CD8-positive, alpha-beta memory T cell (primary cell): Measurements from ENCODE around the gene TNP2. TPM values are rescaled to one million over a fixed set of nuclear protein-coding genes. Genes with fewer than 3 reads are reported as not detected.
A peak's percentile ranks its signal among the peaks of the same experiment; 100 is the strongest.

Experiments
- CTCF ChIA-PET: fragments of 350-600 bp; sonication (Branson Sonifier 250); formaldehyde crosslinking; loops from one replicate; lab custom pipeline; 2021; ENCODE audit warnings: antibody characterized with exemption; lab: Charles Lee
- POLR2A ChIA-PET: fragments of 350-600 bp; sonication (Branson Sonifier 250); formaldehyde crosslinking; loops from one replicate; lab custom pipeline; 2021; ENCODE audit warnings: antibody characterized with exemption; lab: Charles Lee
- DNase-seq, 5 donors: peaks; one replicate each; pipeline versions ENCODE4 v3.0.0 to v3.0.0-alpha.2; 2020 to 2022; ENCODE audit warnings: mixed read lengths in 1 of 5
- H3K27ac ChIP-seq: one replicate; pipeline ENCODE4 v1.7.0; 2013; ENCODE audit warnings: low read depth, mild to moderate bottlenecking, low read length, moderate library complexity
- H3K27me3 ChIP-seq: 2 replicates; pipeline ENCODE4 v1.7.0; 2013; ENCODE audit warnings: low read length, mild to moderate bottlenecking; ENCODE audit not compliant: insufficient read depth, poor library complexity, severe bottlenecking
- H3K36me3 ChIP-seq: 2 replicates; pipeline ENCODE4 v1.7.0; 2013; ENCODE audit warnings: mild to moderate bottlenecking, low read length, moderate library complexity; ENCODE audit not compliant: insufficient read depth
- H3K4me1 ChIP-seq: 2 replicates; pipeline ENCODE4 v1.7.0; 2013; ENCODE audit warnings: mild to moderate bottlenecking, low read length, moderate library complexity; ENCODE audit not compliant: insufficient read depth
- H3K4me3 ChIP-seq: 2 replicates; pipeline ENCODE4 v1.7.0; 2013; ENCODE audit warnings: mild to moderate bottlenecking, low read length
- H3K9me3 ChIP-seq: 2 replicates; pipeline ENCODE4 v1.7.0; 2013; ENCODE audit warnings: mild to moderate bottlenecking, low read length
- H3K27ac Mint-ChIP-seq, 8 donors: one replicate each; pipeline ENCODE4 v1.8.0; 2020 to 2021; ENCODE audit warnings: mixed read lengths in 8 of 8, mild to moderate bottlenecking in 6 of 8, inconsistent platforms in 3 of 8, moderate library complexity in 3 of 8
- H3K27me3 Mint-ChIP-seq, 2 donors: one replicate each; pipeline ENCODE4 v1.8.0; 2020 to 2021; ENCODE audit warnings: mixed read lengths in 2 of 2, mild to moderate bottlenecking in 1 of 2, moderate library complexity in 1 of 2
- H3K36me3 Mint-ChIP-seq, 3 donors: one replicate each; pipeline ENCODE4 v1.8.0; 2020 to 2021; ENCODE audit warnings: mixed read lengths in 3 of 3, inconsistent platforms in 1 of 3, mild to moderate bottlenecking in 1 of 3
- H3K4me1 Mint-ChIP-seq, 3 donors: one replicate each; pipeline ENCODE4 v1.8.0; 2020 to 2021; ENCODE audit warnings: mixed read lengths in 3 of 3, inconsistent platforms in 1 of 3, mild to moderate bottlenecking in 1 of 3
- H3K4me3 Mint-ChIP-seq, 7 donors: one replicate each; pipeline ENCODE4 v1.8.0; 2020 to 2021; ENCODE audit warnings: mixed read lengths in 7 of 7, mild to moderate bottlenecking in 6 of 7, moderate library complexity in 4 of 7, inconsistent platforms in 2 of 7
- H3K9me3 Mint-ChIP-seq, 5 donors: one replicate each; pipeline ENCODE4 v1.8.0; 2020 to 2022; ENCODE audit warnings: mixed read lengths in 5 of 5, mild to moderate bottlenecking in 3 of 5, moderate library complexity in 2 of 5, inconsistent platforms in 1 of 5
- polyA plus RNA-seq: library from polyadenylated mRNA; unstranded; fragments of 300-500 nt; fragmentation: Illumina TruSeq; gene quantifications from one replicate; pipeline ENCODE4 v1.2.3, GENCODE V29; 2021
- total RNA-seq, 2 experiments: library from RNA; stranded (reverse); gene quantifications; one replicate each; pipeline ENCODE4 v1.2.3, GENCODE V29; 2021

TNP2 gene
- total and polyA plus RNA-seq, 3 experiments from 2014 or later = not detected

GRCh38 chr16:11231367-11231970 is 37.7 kb downstream of the TNP2 start:
- DNase-seq = no peak
- Mint-ChIP-seq H3K4me1 (peaks cover 47 to 68% (median 66%) of the 10 kb centered on the region in 3 donors), H3K4me3 (peak overlapping the region in 5 of 7 donors; percentile 14 to 27 (median 26)), H3K36me3 (no peaks in the 10 kb centered on the region), H3K9me3 (peaks cover 0 to 1% (median 0%) of the 10 kb centered on the region in 5 donors), H3K27me3 (peaks cover 0 to 2% of the 10 kb centered on the region in 2 donors), H3K27ac (peak overlapping the region; percentile 47 to 97 (median 80))
- ChIA-PET POLR2A (interaction anchor here (0.9 kb wide), 1 partner anchor 23 kb away, joined by 3 read pairs; no protein-coding TSS in a partner anchor), CTCF (interaction anchor here (0.8 kb wide), 1 partner anchor 23 kb away, joined by 3 read pairs; no protein-coding TSS in a partner anchor)
- Histone ChIP-seq H3K36me3 (no peaks in the 10 kb centered on the region), H3K27ac (peak overlapping the region; percentile 30), H3K4me3 (no peak overlapping the region), H3K9me3 (no peaks in the 10 kb centered on the region), H3K27me3 (no peaks in the 10 kb centered on the region), H3K4me1 (peaks cover 60% of the 10 kb centered on the region)

DNA sequence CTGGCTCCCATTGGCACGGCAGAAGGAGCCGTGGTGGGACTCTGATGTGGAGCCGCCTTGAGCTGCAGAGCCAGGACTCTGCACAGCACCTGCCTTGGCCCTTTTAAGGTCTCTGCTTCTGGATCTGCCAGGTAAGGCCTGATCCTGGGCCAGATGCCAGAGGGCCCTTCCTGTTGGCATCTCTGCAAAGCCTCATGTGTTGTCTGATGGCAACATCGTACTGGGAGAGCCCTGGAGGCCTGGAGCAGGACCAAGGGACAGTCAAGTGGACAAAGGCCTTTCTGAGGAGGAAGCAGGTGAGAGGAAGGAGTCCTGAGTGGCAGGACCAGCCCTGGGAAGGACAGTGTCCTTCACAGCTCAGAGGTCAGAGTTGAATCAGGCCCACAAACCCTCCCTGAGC is 39.2 kb downstream of the TNP2 start:
- H3K4me1 ChIP-seq = peaks cover 68% of the 10 kb centered on the region
- POLR2A ChIA-PET = no interaction called here

DNA sequence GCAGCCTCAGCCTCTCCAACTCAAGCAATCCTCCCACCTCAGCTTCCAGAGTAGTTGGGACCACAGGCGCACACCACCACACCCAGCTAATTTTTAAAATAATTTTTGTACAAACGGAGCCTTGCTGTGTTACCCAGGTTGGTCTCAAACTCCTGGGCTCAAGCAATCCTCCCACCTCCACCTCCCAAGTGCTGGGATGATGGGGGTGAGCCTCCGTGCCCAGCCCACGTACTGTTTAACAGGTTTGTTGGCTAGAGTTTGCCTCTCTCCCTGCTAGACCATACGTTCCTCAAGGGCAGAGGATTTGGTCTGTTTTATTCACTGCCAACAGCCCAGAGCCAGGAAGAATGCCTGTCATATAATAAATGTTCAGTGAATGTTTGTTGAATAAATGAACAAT is 39.7 kb downstream of the TNP2 start:
- Mint-ChIP-seq H3K4me3 (no peak overlapping the region), H3K9me3 (peaks cover 0 to 1% (median 0%) of the 10 kb centered on the region in 5 donors), H3K27ac (peak overlapping the region in 5 of 8 donors; percentile 19 to 97 (median 71)), H3K27me3 (peaks cover 0 to 2% of the 10 kb centered on the region in 2 donors), H3K4me1 (peaks cover 58 to 75% (median 70%) of the 10 kb centered on the region in 3 donors), H3K36me3 (no peaks in the 10 kb centered on the region)
- Histone ChIP-seq H3K4me3 (no peak overlapping the region), H3K9me3 (no peaks in the 10 kb centered on the region), H3K27me3 (no peaks in the 10 kb centered on the region), H3K27ac (no peak overlapping the region), H3K4me1 (peaks cover 68% of the 10 kb centered on the region), H3K36me3 (no peaks in the 10 kb centered on the region)
- DNase-seq = no peak
- ChIA-PET POLR2A (no interaction called here), CTCF (no interaction called here)

More for the DNA sequence above, 39.2 kb downstream of the TNP2 start:
- H3K9me3 ChIP-seq = no peaks in the 10 kb centered on the region
- H3K4me1 Mint-ChIP-seq = peaks cover 56 to 75% (median 70%) of the 10 kb centered on the region in 3 donors
- DNase-seq = no peak
- CTCF ChIA-PET = no interaction called here
- H3K9me3 Mint-ChIP-seq = peaks cover 0 to 1% (median 0%) of the 10 kb centered on the region in 5 donors
- H3K27me3 Mint-ChIP-seq = peaks cover 0 to 2% of the 10 kb centered on the region in 2 donors
- no peaks in the 10 kb centered on the region for H3K36me3 Mint-ChIP-seq
- H3K27me3 ChIP-seq = no peaks in the 10 kb centered on the region
- H3K4me3 Mint-ChIP-seq = no peak overlapping the region
- no peaks in the 10 kb centered on the region for H3K36me3 ChIP-seq
- H3K4me3 ChIP-seq = no peak overlapping the region
- no peak overlapping the region for H3K27ac ChIP-seq
- peak overlapping the region in 5 of 8 donors; percentile 29 to 97 (median 61) for H3K27ac Mint-ChIP-seq

- H3K27ac ChIP-seq = peak overlapping the region; percentile 76
- H3K27me3 ChIP-seq = no peaks in the 10 kb centered on the region
- H3K4me1 Mint-ChIP-seq = peaks cover 40 to 51% (median 49%) of the 10 kb centered on the region in 3 donors
- H3K9me3 ChIP-seq = no peaks in the 10 kb centered on the region
- no peak for DNase-seq
- H3K27me3 Mint-ChIP-seq = no peaks in the 10 kb centered on the region
- CTCF ChIA-PET = interaction anchor here (1.1 to 2.9 kb wide), 9 partner anchors 8 to 262 kb away, joined by 3 to 45 read pairs (median 4); partner anchors contain the start of gene SOCS1
- POLR2A ChIA-PET = interaction anchor here (0.8 to 4.8 kb wide), 5 partner anchors 7 to 38 kb away, joined by 3 to 74 read pairs (median 6); partner anchors contain the start of gene SOCS1
- peak overlapping the region; percentile 94 to 98 (median 96) for H3K27ac Mint-ChIP-seq
- no peaks in the 10 kb centered on the region for H3K36me3 Mint-ChIP-seq
- H3K9me3 Mint-ChIP-seq = peaks cover 0 to 1% (median 0%) of the 10 kb centered on the region in 5 donors
- H3K4me3 Mint-ChIP-seq = peak overlapping the region; percentile 77 to 92 (median 81)
- no peaks in the 10 kb centered on the region for H3K36me3 ChIP-seq
- peak overlapping the region; percentile 52 for H3K4me3 ChIP-seq
- peaks cover 52% of the 10 kb centered on the region for H3K4me1 ChIP-seq
Observed at GRCh38 chr16:11225677-11226549, 43.2 kb downstream of the TNP2 start.

GRCh38 chr16:11224894-11225676 is 44.0 kb downstream of the TNP2 start:
- CTCF ChIA-PET = interaction anchor here (1.1 to 2.9 kb wide), 10 partner anchors 8 to 261 kb away, joined by 3 to 45 read pairs (median 4); partner anchors contain the start of gene SOCS1
- H3K4me1 ChIP-seq = peaks cover 47% of the 10 kb centered on the region
- POLR2A ChIA-PET = interaction anchor here (0.8 to 4.8 kb wide), 5 partner anchors 8 to 38 kb away, joined by 3 to 74 read pairs (median 6); partner anchors contain the start of gene SOCS1
- Mint-ChIP-seq H3K27ac (peak overlapping the region; percentile 94 to 98 (median 96)), H3K4me1 (peaks cover 40 to 49% (median 46%) of the 10 kb centered on the region in 3 donors), H3K36me3 (no peaks in the 10 kb centered on the region), H3K9me3 (peaks cover 0 to 1% (median 0%) of the 10 kb centered on the region in 5 donors), H3K27me3 (no peaks in the 10 kb centered on the region), H3K4me3 (peak overlapping the region; percentile 77 to 92 (median 81))
- no peaks in the 10 kb centered on the region for H3K36me3 ChIP-seq
- no peaks in the 10 kb centered on the region for H3K27me3 ChIP-seq
- H3K27ac ChIP-seq = peak overlapping the region; percentile 76
- H3K4me3 ChIP-seq = peak overlapping the region; percentile 52
- peak; percentile 57 to 91 (median 82) for DNase-seq
- H3K9me3 ChIP-seq = no peaks in the 10 kb centered on the region

DNA sequence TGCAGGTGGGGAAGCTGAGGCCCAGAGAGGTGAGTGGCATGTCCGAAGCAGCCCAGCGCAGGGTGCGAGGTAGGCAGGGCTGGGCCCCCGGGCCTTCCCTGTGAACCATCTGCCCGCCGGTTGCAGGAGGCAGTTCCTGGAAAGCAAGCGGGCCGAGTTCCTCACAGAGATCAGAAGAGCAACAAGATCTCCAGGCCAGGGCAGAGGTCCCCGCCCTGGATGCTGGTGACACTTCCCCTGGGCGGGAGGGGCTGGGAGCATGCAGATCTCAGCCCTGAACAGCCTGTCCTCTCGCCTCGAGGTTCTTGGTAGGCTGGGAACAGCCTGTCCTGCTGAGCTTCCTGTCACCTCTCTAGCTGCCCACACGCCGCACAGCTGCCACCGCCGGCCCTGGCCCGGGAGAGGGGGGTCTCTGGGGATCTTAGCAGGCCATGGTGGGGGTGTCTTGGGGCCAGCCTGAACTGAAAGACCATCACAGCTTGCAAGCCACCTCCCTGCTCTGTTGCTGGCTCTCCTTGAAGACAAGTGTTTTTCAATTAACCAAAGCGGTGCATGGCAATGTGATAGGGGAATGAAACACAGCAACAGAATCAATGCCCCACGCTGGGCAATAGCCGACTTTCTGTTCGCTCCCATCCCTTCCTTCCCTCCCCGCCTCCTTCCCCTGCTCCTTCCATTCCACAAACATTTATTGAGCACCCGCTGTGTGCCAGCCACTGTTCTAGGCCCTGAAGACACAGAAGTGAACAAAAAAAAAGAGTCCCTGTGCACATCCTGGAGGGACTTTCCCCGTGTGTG is 44.8 kb downstream of the TNP2 start:
- H3K27me3 ChIP-seq = no peaks in the 10 kb centered on the region
- peak overlapping the region; percentile 76 for H3K27ac ChIP-seq
- H3K9me3 ChIP-seq = no peaks in the 10 kb centered on the region
- Mint-ChIP-seq H3K4me1 (peaks cover 36 to 42% (median 38%) of the 10 kb centered on the region in 3 donors), H3K36me3 (no peaks in the 10 kb centered on the region), H3K9me3 (peaks cover 0 to 1% (median 0%) of the 10 kb centered on the region in 5 donors), H3K4me3 (peak overlapping the region; percentile 77 to 92 (median 81)), H3K27ac (peak overlapping the region; percentile 94 to 98 (median 96)), H3K27me3 (no peaks in the 10 kb centered on the region)
- peaks cover 39% of the 10 kb centered on the region for H3K4me1 ChIP-seq
- peak; percentile 40 to 74 (median 56) for DNase-seq
- CTCF ChIA-PET = interaction anchor here (1.1 to 2.9 kb wide), 8 partner anchors 9 to 260 kb away, joined by 3 to 45 read pairs (median 4); partner anchors contain the start of gene SOCS1
- peak overlapping the region; percentile 52 for H3K4me3 ChIP-seq
- POLR2A ChIA-PET = interaction anchor here (1.2 to 4.8 kb wide), 3 partner anchors 9 to 31 kb away, joined by 6 to 74 read pairs (median 7); partner anchors contain the start of gene SOCS1
- no peaks in the 10 kb centered on the region for H3K36me3 ChIP-seq
